ENCODE measurements around the gene DTD1.

DNA sequence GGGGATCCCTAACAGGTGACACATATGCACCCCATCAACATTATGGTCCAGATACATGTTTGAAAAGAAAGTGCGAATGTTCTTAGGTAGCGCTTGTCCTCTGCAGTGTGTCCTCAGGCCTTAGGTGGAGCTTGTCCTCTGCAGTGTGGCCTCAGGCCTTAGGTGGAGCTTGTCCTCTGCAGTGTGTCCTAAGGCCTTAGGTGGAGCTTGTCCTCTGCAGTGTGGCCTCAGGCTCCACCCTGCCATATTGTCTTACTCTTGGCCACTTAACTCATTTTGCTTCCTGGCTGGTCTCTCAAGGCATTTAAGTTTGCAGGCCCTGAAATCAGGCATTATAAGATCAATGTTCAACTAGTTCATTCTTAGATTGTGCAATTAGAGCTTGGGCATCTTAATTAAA lies 151.0 kb downstream of the DTD1 start:
- TF ChIP-seq CTCF (tag by site-specific recombination; IDR thresholded peaks at IDR 0.05) (no peak), ZNF776 (tag by site-specific recombination; IDR thresholded peaks at IDR 0.05; ENCODE audit: borderline replicate concordance) (no peak), REPIN1 (tag by site-specific recombination; IDR thresholded peaks at IDR 0.05; ENCODE audit: low read depth) (no peak), ZNF558 (tag by site-specific recombination; IDR thresholded peaks at IDR 0.05) (no peak), SP2 (tag by site-specific recombination; IDR thresholded peaks at IDR 0.05) (no peak)
- TF ChIP-seq, protein P1, sequence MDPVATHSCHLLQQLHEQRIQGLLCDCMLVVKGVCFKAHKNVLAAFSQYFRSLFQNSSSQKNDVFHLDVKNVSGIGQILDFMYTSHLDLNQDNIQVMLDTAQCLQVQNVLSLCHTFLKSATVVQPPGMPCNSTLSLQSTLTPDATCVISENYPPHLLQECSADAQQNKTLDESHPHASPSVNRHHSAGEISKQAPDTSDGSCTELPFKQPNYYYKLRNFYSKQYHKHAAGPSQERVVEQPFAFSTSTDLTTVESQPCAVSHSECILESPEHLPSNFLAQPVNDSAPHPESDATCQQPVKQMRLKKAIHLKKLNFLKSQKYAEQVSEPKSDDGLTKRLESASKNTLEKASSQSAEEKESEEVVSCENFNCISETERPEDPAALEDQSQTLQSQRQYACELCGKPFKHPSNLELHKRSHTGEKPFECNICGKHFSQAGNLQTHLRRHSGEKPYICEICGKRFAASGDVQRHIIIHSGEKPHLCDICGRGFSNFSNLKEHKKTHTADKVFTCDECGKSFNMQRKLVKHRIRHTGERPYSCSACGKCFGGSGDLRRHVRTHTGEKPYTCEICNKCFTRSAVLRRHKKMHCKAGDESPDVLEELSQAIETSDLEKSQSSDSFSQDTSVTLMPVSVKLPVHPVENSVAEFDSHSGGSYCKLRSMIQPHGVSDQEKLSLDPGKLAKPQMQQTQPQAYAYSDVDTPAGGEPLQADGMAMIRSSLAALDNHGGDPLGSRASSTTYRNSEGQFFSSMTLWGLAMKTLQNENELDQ (tag by site-specific recombination; IDR thresholded peaks at IDR 0.05; ENCODE audit: low read depth), result no peak

Measured in HEK293 (cell line).